ENCODE measurements around the gene ST6GALNAC3. TPM values are rescaled to one million over a fixed set of nuclear protein-coding genes. Genes with fewer than 3 reads are reported as not detected.
A peak's percentile ranks its signal among the peaks of the same experiment; 100 is the strongest.

The ST6GALNAC3 gene
- total RNA-seq, 1 experiment from 2014 or later: 0.03 TPM

- Histone ChIP-seq H3K4me1 (ENCODE audit: control insufficient read depth, insufficient read depth, low read length) (no peaks in the 10 kb centered on the region), H3K27ac (ENCODE audit: low read length) (no peak overlapping the region), H3K9me3 (ENCODE audit: control insufficient read depth, insufficient read depth, low read depth, low read length) (no peaks in the 10 kb centered on the region), H3K36me3 (ENCODE audit: control insufficient read depth, insufficient read depth, low read length) (no peaks in the 10 kb centered on the region), H3K4me3 (ENCODE audit: low read depth in 2 of 2, low read length in 2 of 2) (no peak overlapping the region), H3K27me3 (ENCODE audit: control insufficient read depth, insufficient read depth, low read length) (no peaks in the 10 kb centered on the region)
- no TSS peak for BruUV-seq (replicated peaks)
- peak; percentile 69 for ATAC-seq
- ChIA-PET CTCF (no interaction called here), POLR2A (no interaction called here)
- in situ Hi-C loops (cut with HindIII; ENCODE audit: low pct_unique_long_range_greater_than_20kb, low sequenced_read_pairs) (no loop called here), intact Hi-C loops (cut with micrococcal nuclease; ENCODE audit: unreplicated experiment) (no loop called here)
- peak; percentile 32 for DNase-seq (ENCODE audit: low read depth, low spot score)
- TF ChIP-seq TCF7L2 (IDR thresholded peaks at IDR 0.05; ENCODE audit: low read depth, low read length) (no peak), CTCF (IDR thresholded peaks at IDR 0.05) (peak; percentile 83)
Observed at GRCh38 chr1:76330991-76331603, 256.6 kb downstream of the ST6GALNAC3 start.

GRCh38 chr1:76335882-76336281 lies 261.3 kb downstream of the ST6GALNAC3 start:
- Histone ChIP-seq H3K4me3 (ENCODE audit: low read depth in 2 of 2, low read length in 2 of 2) (no peak overlapping the region), H3K27me3 (ENCODE audit: control insufficient read depth, insufficient read depth, low read length) (no peaks in the 10 kb centered on the region), H3K27ac (ENCODE audit: low read length) (no peak overlapping the region), H3K36me3 (ENCODE audit: control insufficient read depth, insufficient read depth, low read length) (no peaks in the 10 kb centered on the region), H3K4me1 (ENCODE audit: control insufficient read depth, insufficient read depth, low read length) (no peaks in the 10 kb centered on the region), H3K9me3 (ENCODE audit: control insufficient read depth, insufficient read depth, low read depth, low read length) (no peaks in the 10 kb centered on the region)
- in situ Hi-C loops (cut with HindIII; ENCODE audit: low pct_unique_long_range_greater_than_20kb, low sequenced_read_pairs) (no loop called here), intact Hi-C loops (cut with micrococcal nuclease; ENCODE audit: unreplicated experiment) (no loop called here)
- DNase-seq (ENCODE audit: low read depth, low spot score) (no peak), ATAC-seq (no peak)
- CTCF ChIA-PET: no interaction called here
- TF ChIP-seq POLR2AphosphoS5 (IDR thresholded peaks at IDR 0.05; ENCODE audit: low read depth, low read length): no peak
- TF ChIP-seq CTCF (IDR thresholded peaks at IDR 0.05): no peak
- no peak for TF ChIP-seq SIN3A (IDR thresholded peaks at IDR 0.05; ENCODE audit: borderline replicate concordance, insufficient read depth, low read depth, low read length)
- no peak for TF ChIP-seq REST (IDR thresholded peaks at IDR 0.05; ENCODE audit: insufficient read depth in 1 of 2, low read depth in 2 of 2, low read length in 1 of 2)
- no peak for TF ChIP-seq TCF7L2 (IDR thresholded peaks at IDR 0.05; ENCODE audit: low read depth, low read length)
- POLR2A ChIA-PET: no interaction called here
- BruUV-seq (replicated peaks): no TSS peak
